ENCODE data around the gene CRELD2. TPM values are rescaled to one million over a fixed set of nuclear protein-coding genes. Genes with fewer than 3 reads are reported as not detected.

CRELD2 gene
- polyA plus RNA-seq, 3 donors = 20.3 to 33.2 (median 27.6) TPM

- H3K27me3 ChIP-seq (ENCODE audit: control insufficient read depth in 2 of 2, insufficient read depth in 2 of 2, low read length in 2 of 2) = no peaks in the 10 kb centered on the region
- H3K4me3 ChIP-seq (replicated peaks in 1 of 3; ENCODE audit: low read depth in 2 of 3, low read length in 3 of 3) = peak overlapping the region; percentile 30 to 94 (median 54)
- peaks cover 17% of the 10 kb centered on the region in 2 donors for H3K36me3 ChIP-seq (replicated peaks in 1 of 2; ENCODE audit: control insufficient read depth in 1 of 2, insufficient read depth in 2 of 2, low read length in 2 of 2)
- intact Hi-C loops (cut with micrococcal nuclease) = loop anchor here in 1 of 2 donors (1.0 kb wide), 1 partner anchor 23 kb away; no protein-coding TSS in a partner anchor
- H3K9me3 Mint-ChIP-seq = no peaks in the 10 kb centered on the region
- H3K4me3 Mint-ChIP-seq = peak overlapping the region; percentile 73 to 82
- peaks cover 40% of the 10 kb centered on the region for H3K79me2 ChIP-seq (ENCODE audit: insufficient read depth, low read length)
- H2AFZ ChIP-seq (ENCODE audit: insufficient read depth, low read depth, low read length, poor library complexity, severe bottlenecking) = no peak overlapping the region
- peaks cover 24% of the 10 kb centered on the region for H3K4me1 Mint-ChIP-seq
- peak overlapping the region; percentile 53 to 99 for H3K27ac ChIP-seq (ENCODE audit: low read depth in 1 of 2, low read length in 2 of 2)
- peaks cover 30 to 45% of the 10 kb centered on the region in 2 donors for H3K4me1 ChIP-seq (ENCODE audit: control insufficient read depth in 1 of 2, insufficient read depth in 2 of 2, low read length in 2 of 2)
- TF ChIP-seq, protein P1, sequence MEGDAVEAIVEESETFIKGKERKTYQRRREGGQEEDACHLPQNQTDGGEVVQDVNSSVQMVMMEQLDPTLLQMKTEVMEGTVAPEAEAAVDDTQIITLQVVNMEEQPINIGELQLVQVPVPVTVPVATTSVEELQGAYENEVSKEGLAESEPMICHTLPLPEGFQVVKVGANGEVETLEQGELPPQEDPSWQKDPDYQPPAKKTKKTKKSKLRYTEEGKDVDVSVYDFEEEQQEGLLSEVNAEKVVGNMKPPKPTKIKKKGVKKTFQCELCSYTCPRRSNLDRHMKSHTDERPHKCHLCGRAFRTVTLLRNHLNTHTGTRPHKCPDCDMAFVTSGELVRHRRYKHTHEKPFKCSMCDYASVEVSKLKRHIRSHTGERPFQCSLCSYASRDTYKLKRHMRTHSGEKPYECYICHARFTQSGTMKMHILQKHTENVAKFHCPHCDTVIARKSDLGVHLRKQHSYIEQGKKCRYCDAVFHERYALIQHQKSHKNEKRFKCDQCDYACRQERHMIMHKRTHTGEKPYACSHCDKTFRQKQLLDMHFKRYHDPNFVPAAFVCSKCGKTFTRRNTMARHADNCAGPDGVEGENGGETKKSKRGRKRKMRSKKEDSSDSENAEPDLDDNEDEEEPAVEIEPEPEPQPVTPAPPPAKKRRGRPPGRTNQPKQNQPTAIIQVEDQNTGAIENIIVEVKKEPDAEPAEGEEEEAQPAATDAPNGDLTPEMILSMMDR (IDR thresholded peaks at IDR 0.05) = no peak
- peaks cover 11 to 24% of the 10 kb centered on the region in 2 donors for H3K36me3 Mint-ChIP-seq
- peak overlapping the region; percentile 87 for H3K4me2 ChIP-seq (replicated peaks; ENCODE audit: extremely low read depth, low read length, poor library complexity, severe bottlenecking)
- peaks cover 31% of the 10 kb centered on the region for H4K20me1 ChIP-seq (ENCODE audit: insufficient read depth, low read length)
- no peaks in the 10 kb centered on the region for H3K9me3 ChIP-seq (replicated peaks in 1 of 2; ENCODE audit: control insufficient read depth in 1 of 2, insufficient read depth in 1 of 2, low read length in 2 of 2)
- peak overlapping the region; percentile 100 for H3K9ac ChIP-seq (ENCODE audit: insufficient read depth, low read length, poor library complexity, severe bottlenecking)
- DNase-seq = no peak
- H3K27ac Mint-ChIP-seq = peak overlapping the region; percentile 66 to 91 (median 89)
- 85% methylated on average over 27 of the region's 29 CpGs for WGBS (ENCODE audit: insufficient coverage)
- peaks cover 0 to 1% (median 0%) of the 10 kb centered on the region in 3 donors for H3K27me3 Mint-ChIP-seq (ENCODE audit: low read depth in 3 of 3)
Observed at GRCh38 chr22:49958931-49959781, 40.7 kb downstream of the CRELD2 start.

DNA sequence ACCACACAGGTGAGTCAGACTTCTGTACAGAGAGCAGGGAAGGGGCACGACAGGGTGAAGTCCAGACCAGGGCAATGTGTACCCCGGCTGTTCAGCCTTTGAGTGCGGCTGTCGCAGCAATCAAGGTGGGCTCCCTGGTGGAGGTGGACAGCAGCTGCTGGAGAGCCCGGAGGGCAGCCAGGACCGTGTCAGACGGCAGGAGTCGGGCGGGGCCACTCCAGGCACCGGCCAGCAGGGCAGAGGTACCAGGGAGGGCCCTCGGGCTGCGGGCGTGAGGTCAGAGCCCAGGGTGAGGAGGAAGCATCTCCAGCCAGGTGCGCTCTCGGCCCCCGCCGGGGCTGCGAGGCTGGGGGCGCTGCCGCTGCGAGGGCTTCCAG, 41.3 kb downstream of the CRELD2 start:
- H3K4me3 ChIP-seq (replicated peaks in 1 of 3; ENCODE audit: low read depth in 2 of 3, low read length in 3 of 3) = peak overlapping the region; percentile 30 to 94 (median 54)
- peak overlapping the region; percentile 53 to 99 for H3K27ac ChIP-seq (ENCODE audit: low read depth in 1 of 2, low read length in 2 of 2)
- H3K9ac ChIP-seq (ENCODE audit: insufficient read depth, low read length, poor library complexity, severe bottlenecking) = peak overlapping the region; percentile 100
- peak overlapping the region; percentile 87 for H3K4me2 ChIP-seq (replicated peaks; ENCODE audit: extremely low read depth, low read length, poor library complexity, severe bottlenecking)
- H3K36me3 ChIP-seq (replicated peaks in 1 of 2; ENCODE audit: control insufficient read depth in 1 of 2, insufficient read depth in 2 of 2, low read length in 2 of 2) = peaks cover 22 to 23% of the 10 kb centered on the region in 2 donors
- peaks cover 37% of the 10 kb centered on the region for H4K20me1 ChIP-seq (ENCODE audit: insufficient read depth, low read length)
- no peak overlapping the region for H2AFZ ChIP-seq (ENCODE audit: insufficient read depth, low read depth, low read length, poor library complexity, severe bottlenecking)
- WGBS (ENCODE audit: insufficient coverage) = 6% methylated on average over 21 of the region's 21 CpGs
- peak overlapping the region; percentile 66 to 91 (median 89) for H3K27ac Mint-ChIP-seq
- no peaks in the 10 kb centered on the region for H3K9me3 Mint-ChIP-seq
- H3K4me3 Mint-ChIP-seq = peak overlapping the region; percentile 73 to 82
- TF ChIP-seq, protein P1 (IDR thresholded peaks at IDR 0.05) = no peak
- no peaks in the 10 kb centered on the region for H3K9me3 ChIP-seq (replicated peaks in 1 of 2; ENCODE audit: control insufficient read depth in 1 of 2, insufficient read depth in 1 of 2, low read length in 2 of 2)
- H3K4me1 ChIP-seq (ENCODE audit: control insufficient read depth in 1 of 2, insufficient read depth in 2 of 2, low read length in 2 of 2) = peaks cover 32 to 45% of the 10 kb centered on the region in 2 donors
- intact Hi-C loops (cut with micrococcal nuclease) = loop anchor here in 1 of 2 donors (10.0 kb wide), 1 partner anchor 345 kb away; the partner anchor contains the start of gene PLXNB2
- H3K36me3 Mint-ChIP-seq = peaks cover 14 to 30% of the 10 kb centered on the region in 2 donors
- H3K79me2 ChIP-seq (ENCODE audit: insufficient read depth, low read length) = peaks cover 46% of the 10 kb centered on the region
- peak; percentile 35 to 77 (median 40) for DNase-seq
- no peaks in the 10 kb centered on the region for H3K27me3 ChIP-seq (ENCODE audit: control insufficient read depth in 2 of 2, insufficient read depth in 2 of 2, low read length in 2 of 2)
- H3K4me1 Mint-ChIP-seq = peaks cover 30% of the 10 kb centered on the region
- H3K27me3 Mint-ChIP-seq (ENCODE audit: low read depth in 3 of 3) = peaks cover 0 to 1% (median 0%) of the 10 kb centered on the region in 3 donors

All from CD14-positive monocyte (primary cell).